H9 (cell line): ENCODE results near the gene HLA-DQB2. TPM values are rescaled to one million over a fixed set of nuclear protein-coding genes. Genes with fewer than 3 reads are reported as not detected.

Source experiments
- DNase-seq: peaks from one replicate; pipeline ENCODE4 v3.0.0-alpha.2; 2017
- H2AFZ ChIP-seq: one replicate; pipeline ENCODE4 v1.6.1; 2013; ENCODE audit warnings: mild to moderate bottlenecking, low read length, control low read depth, moderate library complexity
- H2AK5ac ChIP-seq: 2 replicates; pipeline ENCODE4 v1.6.1; 2013; ENCODE audit warnings: low read length, control low read depth, mixed read lengths; ENCODE audit not compliant: insufficient read length
- H2BK120ac ChIP-seq: one replicate; pipeline ENCODE4 v1.6.1; 2013; ENCODE audit warnings: low read depth, mild to moderate bottlenecking, low read length, control low read depth, inconsistent platforms; ENCODE audit not compliant: poor library complexity, severe bottlenecking
- H2BK12ac ChIP-seq: 2 replicates; pipeline ENCODE4 v1.6.1; 2013; ENCODE audit warnings: low read length, control low read depth, mixed read lengths, low read depth; ENCODE audit not compliant: insufficient read length
- H2BK15ac ChIP-seq: 2 replicates; pipeline ENCODE4 v1.6.1; 2013; ENCODE audit warnings: low read depth, low read length, control low read depth
- H2BK20ac ChIP-seq: one replicate; pipeline ENCODE4 v1.6.1; 2013; ENCODE audit warnings: low read depth, mild to moderate bottlenecking, low read length, control low read depth, inconsistent platforms; ENCODE audit not compliant: poor library complexity, severe bottlenecking
- H2BK5ac ChIP-seq: 2 replicates; pipeline ENCODE4 v1.6.1; 2013; ENCODE audit warnings: low read length, control low read depth, mixed read lengths; ENCODE audit not compliant: insufficient read length
- H3K14ac ChIP-seq: 2 replicates; pipeline ENCODE4 v1.6.1; 2013; ENCODE audit warnings: low read length, control low read depth; ENCODE audit not compliant: insufficient read depth
- H3K18ac ChIP-seq: 2 replicates; pipeline ENCODE4 v1.6.1; 2013; ENCODE audit warnings: low read depth, mild to moderate bottlenecking, mixed read lengths, low read length, control low read depth; ENCODE audit not compliant: insufficient read length
- H3K23ac ChIP-seq: 2 replicates; pipeline ENCODE4 v1.6.1; 2013; ENCODE audit warnings: low read length, control low read depth, mixed read lengths, low read depth; ENCODE audit not compliant: insufficient read length
- H3K23me2 ChIP-seq: 2 replicates; pipeline ENCODE4 v1.6.1; 2013; ENCODE audit warnings: low read depth, mild to moderate bottlenecking, mixed read lengths, low read length, control low read depth; ENCODE audit not compliant: insufficient read length, poor library complexity, severe bottlenecking
- H3K27ac ChIP-seq: 2 replicates; pipeline ENCODE4 v1.5.1; 2013; ENCODE audit warnings: low read length, control low read depth, mixed read lengths, low read depth; ENCODE audit not compliant: insufficient read length
- H3K27me3 ChIP-seq: 2 replicates; pipeline ENCODE4 v1.6.1; 2013; ENCODE audit warnings: low read length, control low read depth, inconsistent platforms; ENCODE audit not compliant: insufficient read depth
- H3K4ac ChIP-seq: 2 replicates; pipeline ENCODE4 v1.6.1; 2013; ENCODE audit warnings: low read depth, mild to moderate bottlenecking, control low read depth, inconsistent platforms, low read length, moderate library complexity
- H3K4me1 ChIP-seq: 2 replicates; pipeline ENCODE4 v1.6.1; 2013; ENCODE audit warnings: low read length, control low read depth, inconsistent platforms; ENCODE audit not compliant: insufficient read depth
- H3K4me2 ChIP-seq: 2 replicates; pipeline ENCODE4 v1.6.1; 2013; ENCODE audit warnings: low read length, control low read depth, mixed read lengths; ENCODE audit not compliant: insufficient read length, insufficient read depth
- H3K56ac ChIP-seq: 2 replicates; pipeline ENCODE4 v1.6.1; 2013; ENCODE audit warnings: low read depth, mild to moderate bottlenecking, mixed read lengths, low read length, control low read depth; ENCODE audit not compliant: insufficient read length
- H3K79me1 ChIP-seq: 2 replicates; pipeline ENCODE4 v1.6.1; 2013; ENCODE audit warnings: low read depth, mild to moderate bottlenecking, moderate library complexity, low read length, control low read depth, inconsistent platforms; ENCODE audit not compliant: insufficient read depth, poor library complexity, severe bottlenecking
- H3K79me2 ChIP-seq: 2 replicates; pipeline ENCODE4 v1.6.1; 2013; ENCODE audit warnings: low read length, control low read depth, inconsistent platforms; ENCODE audit not compliant: insufficient read depth
- H3K9ac ChIP-seq: 2 replicates; pipeline ENCODE4 v1.6.1; 2013; ENCODE audit warnings: low read length, control low read depth, mixed read lengths; ENCODE audit not compliant: insufficient read length; ENCODE audit errors: extremely low read depth
- H3K9me3 ChIP-seq: one replicate; pipeline ENCODE4 v1.6.1; 2013; ENCODE audit warnings: low read depth, low read length, inconsistent platforms; ENCODE audit not compliant: control insufficient read depth
- H3T11ph ChIP-seq: one replicate; pipeline ENCODE4 v1.6.1; 2013; ENCODE audit warnings: mild to moderate bottlenecking, low read length, control low read depth, inconsistent platforms
- H4K20me1 ChIP-seq: one replicate; pipeline ENCODE4 v1.6.1; 2013; ENCODE audit not compliant: control insufficient read depth, insufficient read length, insufficient read depth
- H4K5ac ChIP-seq: 2 replicates; pipeline ENCODE4 v1.6.1; 2013; ENCODE audit warnings: low read depth, mild to moderate bottlenecking, mixed read lengths, low read length, control low read depth; ENCODE audit not compliant: insufficient read length
- H4K8ac ChIP-seq: replicated peaks from 2 replicates; pipeline ENCODE4 v1.6.1; 2013; ENCODE audit warnings: low read length, control low read depth, mixed read lengths, low read depth; ENCODE audit not compliant: insufficient read length
- H4K91ac ChIP-seq: 2 replicates; pipeline ENCODE4 v1.6.1; 2013; ENCODE audit warnings: low read depth, mild to moderate bottlenecking, moderate library complexity, mixed read lengths, low read length, control low read depth; ENCODE audit not compliant: insufficient read length
- H3K27ac Mint-ChIP-seq, 3 experiments: 2 replicates in 2 of 3; 3 replicates in 1 of 3; pipeline ENCODE4 v1.8.0; 2020 to 2021; ENCODE audit warnings: mixed read lengths in 3 of 3, mild to moderate bottlenecking in 1 of 3, moderate library complexity in 1 of 3
- H3K27me3 Mint-ChIP-seq: 2 replicates; pipeline ENCODE4 v1.8.0; 2021; ENCODE audit warnings: low read depth, mild to moderate bottlenecking, moderate library complexity, mixed read lengths
- H3K36me3 Mint-ChIP-seq, 3 experiments: 2 replicates in 2 of 3; 3 replicates in 1 of 3; pipeline ENCODE4 v1.8.0; 2020 to 2021; ENCODE audit warnings: low read depth in 3 of 3, mixed read lengths in 3 of 3; ENCODE audit not compliant: insufficient read depth in 1 of 3
- H3K4me1 Mint-ChIP-seq, 2 experiments: 2 replicates each; pipeline ENCODE4 v1.8.0; 2020; ENCODE audit warnings: mixed read lengths in 2 of 2
- H3K4me3 Mint-ChIP-seq, 2 experiments: 2 replicates in 1 of 2; 3 replicates in 1 of 2; pipeline ENCODE4 v1.8.0; 2020 to 2021; ENCODE audit warnings: mild to moderate bottlenecking in 2 of 2, mixed read lengths in 2 of 2, moderate library complexity in 1 of 2
- H3K9me3 Mint-ChIP-seq, 2 experiments: 2 replicates in 1 of 2; 3 replicates in 1 of 2; pipeline ENCODE4 v1.8.0; 2020; ENCODE audit warnings: mild to moderate bottlenecking in 2 of 2, mixed read lengths in 2 of 2, moderate library complexity in 1 of 2
- WGBS: extraction: QIAGEN DNeasy Blood & Tissue Kit; methylation state at CpG from one replicate; pipeline ENCODE4 v1.1.7; 2013; ENCODE audit warnings: missing lambda C conversion rate, low lambda C conversion rate, mixed read lengths; ENCODE audit not compliant: insufficient read length; ENCODE audit errors: extremely low coverage; 5-methylcytosine and 5-hydroxymethylcytosine counted together
- total RNA-seq: library from RNA; stranded (reverse); gene quantifications from 2 replicates; pipeline ENCODE4 v1.2.1, GENCODE V29; 2021
- TF ChIP-seq, protein P1 (sequence below): fragments of 200-600 bp; sonication (generic); conservative IDR thresholded peaks from 3 replicates; pipeline ENCODE4 v1.8.0; 2021; ENCODE audit warnings: antibody characterized with exemption, mild to moderate bottlenecking

The HLA-DQB2 gene
- total RNA-seq, 1 experiment from 2014 or later = not detected

DNA sequence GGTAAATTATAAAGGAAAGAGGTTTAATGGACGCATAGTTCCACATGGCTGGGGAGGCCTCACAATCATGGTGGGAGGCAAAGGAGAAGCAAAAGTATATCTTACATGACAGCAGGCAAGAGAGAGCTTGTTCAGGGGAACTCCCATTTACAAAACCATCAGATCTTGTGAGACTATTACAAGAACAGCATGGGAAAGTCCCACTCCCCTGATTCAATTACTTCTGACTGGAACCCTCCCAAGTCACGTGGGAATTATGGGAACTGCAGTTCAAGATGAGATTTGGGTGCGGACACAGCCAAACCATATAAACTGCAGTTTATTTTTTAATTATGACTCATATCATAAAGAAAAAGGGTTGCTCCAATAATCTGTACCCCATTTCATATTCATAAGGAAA is 44.5 kb downstream of the HLA-DQB2 start:
- Histone ChIP-seq H3K4me1 (no peaks in the 10 kb centered on the region), H2BK15ac (no peak overlapping the region), H3T11ph (no peak overlapping the region), H3K23ac (no peak overlapping the region), H2BK5ac (no peak overlapping the region), H3K23me2 (no peaks in the 10 kb centered on the region), H4K91ac (no peak overlapping the region), H3K79me2 (no peaks in the 10 kb centered on the region), H4K8ac (no peak overlapping the region), H3K27me3 (no peaks in the 10 kb centered on the region), H3K18ac (no peak overlapping the region), H2AFZ (no peak overlapping the region), H3K14ac (no peak overlapping the region), H4K5ac (no peak overlapping the region), H3K27ac (no peak overlapping the region), H3K9me3 (no peaks in the 10 kb centered on the region), H2BK20ac (no peak overlapping the region), H2BK12ac (no peak overlapping the region), H3K56ac (no peak overlapping the region), H3K79me1 (no peaks in the 10 kb centered on the region), H4K20me1 (no peaks in the 10 kb centered on the region), H3K9ac (no peak overlapping the region), H2BK120ac (no peak overlapping the region), H3K4me2 (no peak overlapping the region), H3K4ac (no peak overlapping the region), H2AK5ac (no peak overlapping the region)
- Mint-ChIP-seq H3K4me3 (no peak overlapping the region), H3K9me3 (no peaks in the 10 kb centered on the region; a peak in 1 of 5 replicates), H3K4me1 (peaks cover 0 to 6% of the 10 kb centered on the region in 2 experiments; a peak in 2 of 4 replicates), H3K27ac (no peak overlapping the region), H3K27me3 (no peaks in the 10 kb centered on the region; the same call in 1 of the 2 replicates), H3K36me3 (no peaks in the 10 kb centered on the region)
- no CpG with 5 or more reads among the region's 3 CpGs for WGBS
- no peak for DNase-seq
- TF ChIP-seq, protein P1, sequence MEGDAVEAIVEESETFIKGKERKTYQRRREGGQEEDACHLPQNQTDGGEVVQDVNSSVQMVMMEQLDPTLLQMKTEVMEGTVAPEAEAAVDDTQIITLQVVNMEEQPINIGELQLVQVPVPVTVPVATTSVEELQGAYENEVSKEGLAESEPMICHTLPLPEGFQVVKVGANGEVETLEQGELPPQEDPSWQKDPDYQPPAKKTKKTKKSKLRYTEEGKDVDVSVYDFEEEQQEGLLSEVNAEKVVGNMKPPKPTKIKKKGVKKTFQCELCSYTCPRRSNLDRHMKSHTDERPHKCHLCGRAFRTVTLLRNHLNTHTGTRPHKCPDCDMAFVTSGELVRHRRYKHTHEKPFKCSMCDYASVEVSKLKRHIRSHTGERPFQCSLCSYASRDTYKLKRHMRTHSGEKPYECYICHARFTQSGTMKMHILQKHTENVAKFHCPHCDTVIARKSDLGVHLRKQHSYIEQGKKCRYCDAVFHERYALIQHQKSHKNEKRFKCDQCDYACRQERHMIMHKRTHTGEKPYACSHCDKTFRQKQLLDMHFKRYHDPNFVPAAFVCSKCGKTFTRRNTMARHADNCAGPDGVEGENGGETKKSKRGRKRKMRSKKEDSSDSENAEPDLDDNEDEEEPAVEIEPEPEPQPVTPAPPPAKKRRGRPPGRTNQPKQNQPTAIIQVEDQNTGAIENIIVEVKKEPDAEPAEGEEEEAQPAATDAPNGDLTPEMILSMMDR = no peak
